DMS 273 (cell line): Measurements from ENCODE around the gene PRTN3.
"Not testable (repeated sequence)": the region's sequence is repeated elsewhere in the genome, so short reads cannot be mapped to it uniquely, and the experiment has no call there.

ENCODE experiments used
- DNase-seq: peaks from one replicate; lab custom pipeline; 2025; ENCODE audit not compliant: unreplicated experiment; lab: John Stamatoyannopoulos, UW

PRTN3 gene

DNA sequence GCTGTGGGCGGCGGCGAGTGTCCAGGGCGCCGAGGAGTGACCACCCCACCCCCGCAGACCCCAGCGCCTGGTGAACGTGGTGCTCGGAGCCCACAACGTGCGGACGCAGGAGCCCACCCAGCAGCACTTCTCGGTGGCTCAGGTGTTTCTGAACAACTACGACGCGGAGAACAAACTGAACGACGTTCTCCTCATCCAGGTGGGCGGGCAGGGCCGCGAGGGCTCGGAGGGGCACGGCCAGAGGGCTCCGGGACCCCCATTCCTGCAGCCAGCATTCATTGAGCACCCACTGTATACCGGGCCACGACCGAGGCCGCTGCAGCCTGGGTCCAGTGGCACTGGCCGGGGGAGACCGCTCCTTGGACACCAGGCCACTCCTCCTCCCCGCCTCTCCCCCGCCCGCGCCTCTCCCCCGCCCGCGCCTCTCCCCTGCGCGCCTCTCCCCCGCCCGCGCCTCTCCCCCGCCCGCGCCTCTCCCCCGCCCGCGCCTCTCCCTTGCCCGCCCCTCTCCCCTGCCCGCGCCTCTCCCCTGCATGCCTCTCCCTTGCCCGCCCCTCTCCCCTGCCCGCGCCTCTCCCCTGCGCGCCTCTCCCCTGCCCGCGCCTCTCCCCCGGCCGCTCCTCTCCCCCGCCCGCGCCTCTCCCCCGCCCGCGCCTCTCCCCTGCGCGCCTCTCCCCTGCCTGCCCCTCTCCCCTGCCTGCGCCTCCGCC is 3.2 kb downstream of the PRTN3 start:
- no peak for DNase-seq

DNA sequence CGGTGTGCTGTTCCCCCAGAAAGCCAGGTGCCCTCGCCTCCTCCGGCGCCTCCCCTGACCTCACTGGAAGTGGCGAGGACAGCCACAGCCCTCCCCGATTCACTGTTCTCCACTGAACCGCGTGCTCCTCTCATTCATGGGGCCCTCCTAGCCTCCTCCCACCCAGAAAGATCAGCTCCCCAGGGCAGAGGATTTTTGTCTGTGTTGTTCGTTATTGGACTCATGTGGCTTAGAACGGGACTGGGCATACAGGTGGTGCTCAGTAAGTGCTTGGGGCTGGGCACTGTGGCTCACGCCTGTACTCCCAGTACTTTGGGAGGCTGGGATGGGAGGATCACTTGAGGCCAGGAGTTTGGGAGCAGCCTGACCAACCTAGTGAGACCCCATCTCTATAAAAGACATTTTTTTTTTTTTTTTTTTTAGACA is 3.8 kb downstream of the PRTN3 start:
- no peak for DNase-seq

DNA sequence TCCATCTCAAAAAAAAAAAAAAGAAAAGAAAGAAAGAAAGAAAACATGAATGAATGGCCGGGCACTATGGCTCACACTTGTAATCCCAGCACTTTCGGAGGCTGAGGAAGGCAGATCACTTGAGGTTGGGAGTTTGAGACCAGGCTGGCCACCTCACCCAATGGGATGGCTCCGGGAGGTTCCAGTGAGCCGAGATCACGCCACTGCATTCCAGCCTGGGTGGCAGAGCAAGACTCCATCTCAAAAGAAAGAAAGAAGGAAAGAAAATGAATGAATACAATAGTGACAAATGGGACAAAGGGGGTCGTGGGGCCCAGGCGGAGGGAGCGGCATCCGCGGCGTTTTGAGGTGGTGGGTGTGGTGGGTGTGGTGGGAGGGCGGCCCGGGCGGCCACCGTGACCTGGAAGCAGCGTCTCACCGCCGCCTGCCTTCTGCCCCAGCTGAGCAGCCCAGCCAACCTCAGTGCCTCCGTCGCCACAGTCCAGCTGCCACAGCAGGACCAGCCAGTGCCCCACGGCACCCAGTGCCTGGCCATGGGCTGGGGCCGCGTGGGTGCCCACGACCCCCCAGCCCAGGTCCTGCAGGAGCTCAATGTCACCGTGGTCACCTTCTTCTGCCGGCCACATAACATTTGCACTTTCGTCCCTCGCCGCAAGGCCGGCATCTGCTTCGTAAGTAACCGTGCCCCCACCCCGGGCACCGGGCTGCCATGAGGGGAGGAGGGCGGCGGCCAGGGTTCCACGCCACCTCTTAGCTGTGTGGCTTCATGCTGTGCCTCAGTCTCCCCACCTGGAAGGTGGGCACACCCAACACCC is 5.1 kb downstream of the PRTN3 start:
- DNase-seq: no peak

DNA sequence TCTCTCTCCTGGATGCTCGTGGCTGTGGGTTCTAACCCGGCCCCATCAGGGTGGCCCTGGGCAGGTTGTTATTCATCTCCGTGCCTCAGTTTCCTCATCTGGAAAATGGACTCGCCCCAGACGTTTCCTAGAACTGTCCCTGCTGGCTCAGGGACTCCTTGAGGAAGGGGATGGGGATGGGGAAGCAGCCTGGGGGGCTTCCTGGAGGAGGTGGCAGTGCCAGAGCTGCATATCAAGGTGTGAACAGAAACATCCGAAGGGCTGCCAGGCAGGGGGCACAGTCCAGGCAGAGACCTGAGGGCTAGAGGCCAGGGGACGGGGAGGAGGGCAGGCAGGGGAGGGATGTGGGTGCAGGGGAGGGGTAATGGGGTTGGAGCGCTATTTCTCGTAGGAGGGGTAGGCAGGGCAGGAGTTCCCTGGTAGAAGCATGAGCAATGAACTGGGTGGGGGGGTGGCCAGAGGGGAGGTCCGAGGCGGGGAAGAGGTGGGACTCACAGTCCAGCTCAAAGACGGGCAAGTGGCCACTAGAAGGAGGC is 7.7 kb downstream of the PRTN3 start:
- no peak for DNase-seq

DNA sequence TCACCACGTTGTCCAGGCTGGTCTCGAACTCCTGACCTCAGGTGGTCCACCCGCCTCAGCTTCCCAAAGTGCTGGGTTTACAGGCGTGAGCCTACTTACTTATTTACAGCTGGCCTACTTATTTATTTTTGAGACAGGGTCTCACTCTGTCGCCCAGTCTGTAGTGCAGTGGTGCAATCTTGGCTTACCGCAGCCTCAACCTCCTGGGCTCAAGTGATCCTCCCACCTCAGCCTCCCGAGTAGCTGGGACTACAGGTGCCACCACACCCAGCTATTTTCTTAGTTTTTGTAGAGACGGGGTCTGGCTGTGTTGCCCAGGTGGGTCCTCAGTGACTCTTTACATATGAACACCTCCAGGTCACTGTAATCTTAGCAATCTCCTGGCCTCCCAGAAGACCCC is 8.4 kb downstream of the PRTN3 start:
- not testable (repeated sequence) for DNase-seq

DNA sequence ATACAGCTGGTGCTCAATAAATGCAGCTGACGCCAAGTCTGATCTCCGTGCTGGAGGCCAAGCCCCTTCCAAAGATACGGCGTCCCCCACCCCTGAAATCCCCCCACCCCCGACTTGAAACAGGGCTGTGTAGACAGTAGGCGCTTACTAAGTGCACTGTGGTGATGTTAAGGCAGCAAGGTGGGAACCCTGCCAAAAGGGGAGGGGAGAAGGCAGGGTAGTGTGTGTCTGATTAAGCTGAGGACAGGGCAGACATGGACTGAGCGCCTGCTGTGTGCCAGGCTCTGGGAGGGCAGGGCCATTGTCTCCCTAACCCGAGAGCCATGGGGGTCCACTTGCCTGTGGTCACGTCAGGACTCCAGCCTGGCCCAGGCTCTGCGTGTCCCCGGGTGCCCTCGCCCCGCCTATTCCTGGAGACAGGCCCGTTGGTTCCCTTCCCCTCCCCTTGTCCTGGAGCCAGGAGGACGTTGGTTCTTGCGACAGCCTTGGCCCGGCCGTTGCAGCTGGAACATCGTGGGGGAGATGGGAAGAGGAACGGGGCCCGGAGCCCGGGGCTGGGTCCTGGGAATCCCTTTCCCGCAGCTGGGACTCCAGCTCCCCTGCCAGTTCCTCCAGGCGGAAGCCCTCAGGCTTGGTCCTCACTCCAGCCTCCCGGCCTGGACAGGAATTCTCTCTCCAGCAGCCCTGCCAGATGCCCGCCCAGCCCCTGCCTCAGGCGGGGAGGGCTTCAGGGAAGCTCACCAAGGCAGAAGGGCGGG is 9.6 kb downstream of the PRTN3 start:
- peak; percentile 93 for DNase-seq

DNA sequence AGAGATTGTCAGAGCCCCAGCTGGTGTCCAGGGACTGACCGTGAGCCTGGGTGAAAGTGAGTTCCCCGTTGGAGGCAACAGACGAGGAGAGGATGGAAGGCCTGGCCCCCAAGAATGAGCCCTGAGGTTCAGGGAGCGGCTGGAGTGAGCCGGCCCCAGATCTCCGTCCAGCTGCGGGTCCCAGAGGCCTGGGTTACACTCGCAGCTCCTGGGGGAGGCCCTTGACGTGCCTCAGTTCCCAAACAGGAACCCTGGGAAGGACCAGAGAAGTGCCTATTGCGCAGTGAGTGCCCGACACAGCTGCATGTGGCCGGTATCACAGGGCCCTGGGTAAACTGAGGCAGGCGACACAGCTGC is 10.2 kb downstream of the PRTN3 start:
- no peak for DNase-seq

DNA sequence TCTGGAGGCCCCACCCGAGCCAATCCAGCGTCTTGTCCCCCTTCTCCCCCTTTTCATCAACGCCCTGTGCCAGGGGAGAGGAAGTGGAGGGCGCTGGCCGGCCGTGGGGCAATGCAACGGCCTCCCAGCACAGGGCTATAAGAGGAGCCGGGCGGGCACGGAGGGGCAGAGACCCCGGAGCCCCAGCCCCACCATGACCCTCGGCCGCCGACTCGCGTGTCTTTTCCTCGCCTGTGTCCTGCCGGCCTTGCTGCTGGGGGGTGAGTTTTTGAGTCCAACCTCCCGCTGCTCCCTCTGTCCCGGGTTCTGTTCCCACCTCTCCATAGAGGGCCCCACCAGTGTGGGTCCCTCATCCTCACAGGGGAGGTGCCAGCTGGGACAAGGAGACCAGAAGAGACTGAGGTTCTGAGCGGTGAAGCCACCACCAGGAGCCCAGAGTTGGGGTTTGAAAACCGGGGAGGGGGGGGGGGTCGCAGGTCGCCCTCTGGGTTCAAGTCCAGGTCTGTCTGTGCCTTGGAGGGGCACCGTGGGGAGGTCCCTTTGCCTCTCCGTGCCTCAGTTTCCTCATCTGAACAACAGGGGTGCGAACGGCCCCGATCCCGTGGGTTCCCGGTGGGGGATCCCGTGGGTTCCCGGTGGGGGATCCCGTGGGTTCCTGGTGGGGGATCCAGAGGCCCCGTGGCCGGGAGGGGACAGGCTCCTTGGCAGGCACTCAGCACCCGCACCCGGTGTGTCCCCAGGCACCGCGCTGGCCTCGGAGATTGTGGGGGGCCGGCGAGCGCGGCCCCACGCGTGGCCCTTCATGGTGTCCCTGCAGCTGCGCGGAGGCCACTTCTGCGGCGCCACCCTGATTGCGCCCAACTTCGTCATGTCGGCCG is 11.6 kb downstream of the PRTN3 start, which contains the start of gene ELANE:
Gene ELANE, plus strand, starts transcription at position 168 of the 878 bp plus-strand sequence. Its CDS starts 26 bp downstream, at position 194.
- no peak for DNase-seq

DNA sequence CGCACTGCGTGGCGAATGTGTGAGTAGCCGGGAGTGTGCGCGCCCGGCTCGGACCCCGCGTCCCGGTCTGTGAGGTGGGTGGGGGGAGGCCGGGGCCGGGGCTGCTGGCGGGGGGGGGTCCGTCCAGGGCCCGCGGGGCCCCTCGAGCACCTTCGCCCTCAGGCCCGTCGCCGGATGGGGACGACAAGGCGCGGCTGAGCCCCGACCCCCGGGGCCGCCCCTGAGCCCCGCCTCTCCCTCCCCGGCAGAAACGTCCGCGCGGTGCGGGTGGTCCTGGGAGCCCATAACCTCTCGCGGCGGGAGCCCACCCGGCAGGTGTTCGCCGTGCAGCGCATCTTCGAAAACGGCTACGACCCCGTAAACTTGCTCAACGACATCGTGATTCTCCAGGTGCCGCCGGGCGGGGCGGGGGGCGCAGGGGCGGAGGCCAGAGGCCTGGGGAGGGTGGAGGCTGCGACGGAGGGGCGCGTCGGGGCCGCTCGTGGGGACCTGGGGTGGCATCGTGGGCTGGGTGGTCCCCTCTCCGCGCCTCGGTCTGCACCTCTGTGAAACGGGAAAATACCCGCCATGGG is 12.3 kb downstream of the PRTN3 start:
- no peak for DNase-seq

DNA sequence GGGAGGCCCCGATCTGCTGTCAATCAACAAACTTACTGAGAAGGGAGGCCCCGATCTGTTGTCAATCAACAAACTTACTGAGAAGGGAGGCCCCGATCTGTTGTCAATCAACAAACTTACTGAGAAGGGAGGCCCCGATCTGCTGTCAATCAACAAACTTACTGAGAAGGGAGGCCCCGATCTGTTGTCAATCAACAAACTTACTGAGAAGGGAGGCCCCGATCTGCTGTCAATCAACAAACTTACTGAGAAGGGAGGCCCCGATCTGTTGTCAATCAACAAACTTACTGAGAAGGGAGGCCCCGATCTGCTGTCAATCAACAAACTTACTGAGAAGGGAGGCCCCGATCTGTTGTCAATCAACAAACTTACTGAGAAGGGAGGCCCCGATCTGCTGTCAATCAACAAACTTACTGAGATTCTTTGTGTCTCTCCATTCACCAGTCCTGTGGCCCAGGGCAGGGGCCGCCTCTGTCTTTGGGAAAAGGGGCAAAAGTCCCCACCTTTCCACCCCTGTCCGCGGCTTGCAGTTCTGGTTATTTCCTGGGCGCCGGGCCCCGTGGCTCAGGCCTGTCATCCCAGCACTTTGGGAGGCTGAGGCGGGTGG is 12.9 kb downstream of the PRTN3 start:
- not testable (repeated sequence) for DNase-seq

DNA sequence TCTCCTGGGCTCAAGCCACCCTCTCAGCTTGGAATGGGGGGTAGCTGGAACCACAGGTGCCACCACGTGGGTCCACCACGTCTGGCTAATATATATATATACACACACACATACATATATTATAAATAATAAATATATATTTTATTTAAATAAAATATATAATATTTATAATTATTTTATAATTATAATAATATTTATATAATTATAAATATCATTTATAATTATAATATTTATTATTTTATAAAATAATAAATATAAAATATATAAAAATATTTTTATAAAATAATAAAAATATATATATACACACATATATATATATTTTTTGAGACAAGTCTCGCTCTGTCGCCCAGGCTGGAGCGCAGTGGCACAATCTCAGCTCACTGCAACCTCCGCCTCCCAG is 13.8 kb downstream of the PRTN3 start:
- peak; percentile 49 for DNase-seq

DNA sequence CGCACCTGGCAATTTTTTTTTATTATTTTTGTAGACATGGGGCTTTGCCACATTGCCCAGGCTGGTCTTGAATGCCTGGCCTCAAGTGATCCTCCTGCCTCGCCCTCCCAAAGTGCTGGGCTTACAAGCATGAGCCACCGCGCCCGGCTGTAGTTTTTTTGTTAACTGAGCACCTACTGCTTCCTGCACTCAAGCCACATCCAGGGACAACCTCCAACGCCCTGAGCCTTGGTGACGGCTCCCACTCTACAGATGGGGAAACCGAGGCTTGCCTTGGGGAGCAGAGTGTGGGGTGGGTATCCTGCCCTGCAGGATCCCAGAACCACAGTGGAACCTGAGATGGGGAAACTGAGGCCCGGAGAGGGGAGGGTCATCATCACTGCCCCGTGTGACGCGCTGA is 14.3 kb downstream of the PRTN3 start:
- no peak for DNase-seq

DNA sequence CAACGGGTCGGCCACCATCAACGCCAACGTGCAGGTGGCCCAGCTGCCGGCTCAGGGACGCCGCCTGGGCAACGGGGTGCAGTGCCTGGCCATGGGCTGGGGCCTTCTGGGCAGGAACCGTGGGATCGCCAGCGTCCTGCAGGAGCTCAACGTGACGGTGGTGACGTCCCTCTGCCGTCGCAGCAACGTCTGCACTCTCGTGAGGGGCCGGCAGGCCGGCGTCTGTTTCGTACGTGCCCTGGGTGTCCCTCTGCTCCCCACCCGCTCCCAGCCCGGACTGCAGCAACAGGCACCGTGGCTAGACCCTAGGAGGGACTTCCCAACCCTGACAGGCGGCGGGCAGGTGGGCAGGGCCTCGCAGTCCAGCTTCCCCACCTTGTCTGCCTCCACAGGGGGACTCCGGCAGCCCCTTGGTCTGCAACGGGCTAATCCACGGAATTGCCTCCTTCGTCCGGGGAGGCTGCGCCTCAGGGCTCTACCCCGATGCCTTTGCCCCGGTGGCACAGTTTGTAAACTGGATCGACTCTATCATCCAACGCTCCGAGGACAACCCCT is 14.8 kb downstream of the PRTN3 start:
- DNase-seq: no peak

DNA sequence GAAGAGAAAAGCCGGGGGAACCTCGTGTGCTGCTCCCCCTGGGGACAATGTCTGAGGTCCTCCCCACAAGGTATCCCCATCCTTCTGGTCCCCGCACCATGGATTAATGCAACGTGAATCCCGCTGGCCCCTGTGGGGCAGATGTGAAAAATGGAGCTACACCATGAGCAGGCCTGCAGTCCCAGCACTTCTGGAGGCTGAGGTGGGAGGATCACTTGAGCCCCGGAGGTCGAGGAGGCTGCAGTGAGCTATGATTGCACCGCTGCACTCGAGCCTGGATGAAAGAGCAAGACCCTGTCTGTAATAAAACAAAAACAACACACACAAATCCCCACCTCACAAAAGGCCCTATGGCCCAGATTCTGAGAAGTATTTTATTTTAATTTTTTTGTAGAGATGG is 17.5 kb downstream of the PRTN3 start:
- DNase-seq: no peak

DNA sequence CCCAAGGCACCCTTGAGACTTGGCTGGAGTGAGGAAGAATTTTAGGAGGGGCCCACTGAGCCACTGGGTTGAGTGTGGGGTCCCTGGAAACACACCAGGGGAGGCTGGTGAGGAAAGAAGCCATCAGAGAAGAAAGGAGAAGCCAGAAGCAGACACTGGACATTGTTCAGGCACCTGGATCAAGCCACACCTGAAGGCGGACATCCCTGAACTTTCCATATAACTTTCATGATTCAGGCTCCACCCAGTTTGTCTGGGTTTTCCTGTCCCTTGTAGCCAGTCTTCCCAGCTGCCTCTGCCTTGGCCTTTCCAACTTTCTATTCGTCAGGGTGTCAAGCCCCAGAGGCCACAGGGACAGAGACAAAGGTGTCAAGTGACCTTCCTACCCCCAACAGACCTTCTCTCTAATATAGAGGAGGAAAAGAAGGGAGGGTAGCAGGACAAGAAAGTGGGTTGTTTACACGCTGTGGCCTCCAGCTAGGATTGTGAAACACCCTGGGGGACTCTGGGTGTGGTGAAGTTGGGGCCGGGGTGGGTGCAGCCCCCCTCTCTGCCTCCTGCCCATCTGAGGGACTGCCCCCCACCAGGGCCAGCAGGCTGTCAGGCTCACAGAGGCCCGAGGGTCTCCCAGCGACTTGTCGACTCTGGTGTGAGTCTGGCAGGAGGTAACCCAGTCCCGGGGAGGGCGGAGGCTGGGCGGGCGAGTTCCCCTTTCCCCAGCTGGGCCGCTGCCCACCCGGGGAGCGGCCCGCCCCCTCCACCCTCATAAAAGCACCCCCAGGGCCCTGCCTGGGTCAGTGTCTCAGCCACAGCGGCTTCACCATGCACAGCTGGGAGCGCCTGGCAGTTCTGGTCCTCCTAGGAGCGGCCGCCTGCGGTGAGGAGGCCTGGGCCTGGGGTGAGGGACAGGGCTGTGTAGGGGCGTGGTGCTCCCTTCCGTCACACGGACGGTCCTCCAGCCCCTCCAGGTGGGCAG is 18.4 kb downstream of the PRTN3 start, which contains the start of gene CFD:
Gene CFD, plus strand, starts transcription at position 797 of the 976 bp plus-strand sequence. Its CDS starts 26 bp downstream, at position 823.
- DNase-seq: no peak

DNA sequence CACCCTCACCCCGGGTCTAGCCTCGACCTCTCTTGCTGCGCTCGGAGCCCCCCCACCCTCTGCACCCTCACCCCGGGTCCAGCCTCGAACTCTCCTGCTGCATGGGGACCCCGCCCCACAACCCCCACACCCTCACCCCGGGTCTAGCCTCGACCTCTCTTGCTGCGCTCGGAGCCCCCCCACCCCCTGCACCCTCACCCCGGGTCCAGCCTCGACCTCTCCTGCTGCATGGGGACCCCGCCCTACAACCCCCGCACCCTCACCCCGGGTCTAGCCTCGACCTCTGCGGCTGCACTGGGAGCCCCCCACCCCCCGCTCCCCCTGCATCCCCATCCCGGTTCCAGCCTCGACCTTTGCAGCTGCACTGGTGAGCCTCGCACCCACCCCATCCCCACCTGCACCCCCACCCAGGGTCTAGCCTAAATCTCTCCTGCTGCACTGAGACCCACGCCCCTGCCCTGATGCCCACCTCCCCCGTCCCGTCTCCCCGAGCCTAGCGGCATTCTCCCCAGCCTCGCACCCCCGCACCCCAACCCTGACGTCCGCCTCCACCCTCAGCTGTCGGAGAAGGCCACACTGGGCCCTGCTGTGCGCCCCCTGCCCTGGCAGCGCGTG is 20.4 kb downstream of the PRTN3 start:
- DNase-seq: no peak

DNA sequence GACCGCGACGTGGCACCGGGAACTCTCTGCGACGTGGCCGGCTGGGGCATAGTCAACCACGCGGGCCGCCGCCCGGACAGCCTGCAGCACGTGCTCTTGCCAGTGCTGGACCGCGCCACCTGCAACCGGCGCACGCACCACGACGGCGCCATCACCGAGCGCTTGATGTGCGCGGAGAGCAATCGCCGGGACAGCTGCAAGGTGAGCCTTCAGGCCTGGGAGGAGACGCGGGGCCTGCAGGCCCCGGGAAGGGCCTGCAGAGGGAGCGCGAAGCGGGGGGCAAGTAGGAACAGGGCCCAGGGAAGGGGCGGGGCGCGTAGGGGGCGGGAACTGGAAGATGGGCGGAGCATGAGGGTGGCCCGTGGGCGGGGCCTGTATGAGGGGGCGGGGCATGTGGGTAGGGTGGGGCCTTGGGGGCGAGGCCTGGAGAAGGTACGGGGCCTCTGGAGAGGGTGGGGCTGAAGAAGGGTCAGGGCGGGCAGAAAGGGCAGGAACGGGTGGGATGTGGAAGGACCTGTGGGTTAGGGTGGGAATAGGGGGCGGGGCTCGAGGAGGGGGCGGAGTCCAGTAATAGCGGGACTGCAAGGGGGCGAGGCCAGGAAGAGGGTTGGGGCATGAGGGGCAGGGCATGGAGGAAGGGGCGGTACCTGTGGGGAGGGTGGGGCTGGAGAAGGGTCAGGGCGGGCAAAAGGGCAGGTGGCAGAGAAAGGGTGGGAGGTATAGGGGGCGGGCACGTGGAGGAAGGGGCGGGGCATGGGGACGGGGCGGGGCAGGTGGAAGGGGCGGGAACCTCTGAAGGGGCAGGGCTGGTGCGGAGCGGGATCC is 21.2 kb downstream of the PRTN3 start:
- peak; percentile 78 for DNase-seq
